Ascending aorta (tissue), 2 donors: ENCODE data around the gene SLC12A5. TPM values are rescaled to one million over a fixed set of nuclear protein-coding genes. Genes with fewer than 3 reads are reported as not detected.

Source experiments
- DNase-seq, 2 donors: peaks; one replicate each; pipeline ENCODE4 v3.0.0-alpha.2; 2019; ENCODE audit warnings: low spot score in 2 of 2
- H3K27ac ChIP-seq, 2 donors: fragments of 200-600 bp; sonication (generic); one replicate each; pipeline ENCODE4 v1.5.1; 2016 to 2017; ENCODE audit warnings: mild to moderate bottlenecking in 1 of 2
- H3K27me3 ChIP-seq: fragments of 200-600 bp; sonication (generic); one replicate; pipeline ENCODE4 v1.5.1; 2017
- H3K36me3 ChIP-seq, 2 donors: fragments of 200-600 bp; sonication (generic); one replicate each; pipeline ENCODE4 v1.5.1; 2016
- H3K4me1 ChIP-seq, 2 donors: fragments of 200-600 bp; sonication (generic); one replicate each; pipeline ENCODE4 v1.5.1; 2016 to 2017; ENCODE audit warnings: mild to moderate bottlenecking in 1 of 2
- H3K4me3 ChIP-seq, 2 donors: fragments of 200-600 bp; sonication (generic); one replicate each; pipeline ENCODE4 v1.5.1; 2016 to 2017; ENCODE audit warnings: mild to moderate bottlenecking in 1 of 2
- H3K9me3 ChIP-seq, 2 donors: fragments of 200-600 bp; sonication (generic); one replicate each; pipeline ENCODE4 v1.5.1; 2016
- CTCF ChIP-seq, 3 experiments: fragments of 200-600 bp in 2 of 3; fragments of 450-650 bp in 1 of 3; sonication (generic) in 2 of 3; IDR thresholded peaks; one replicate each; pipeline ENCODE4 v1.5.1; 2016 to 2019; ENCODE audit warnings: antibody characterized with exemption in 3 of 3, mild to moderate bottlenecking in 1 of 3, moderate library complexity in 1 of 3
- intact Hi-C: fragments of 100-400 bp; cut with DNase I; formaldehyde crosslinking; loops from one replicate; pipeline ENCODE4 v1.15.1; 2023
- total RNA-seq: library from RNA; depleted of rRNA; stranded (reverse); fragments of >200 nt; gene quantifications from one replicate; pipeline ENCODE4 v1.1.0, GENCODE V29; 2016

SLC12A5 gene
- total RNA-seq, 1 donor from 2014 or later = not detected

- H3K27ac ChIP-seq = no peak overlapping the region
- peaks cover 38 to 49% of the 10 kb centered on the region in 2 donors for H3K36me3 ChIP-seq
- H3K4me3 ChIP-seq = no peak overlapping the region
- no peak for DNase-seq
- intact Hi-C loops = no loop called here
- H3K4me1 ChIP-seq = peaks cover under 1 to 10% of the 10 kb centered on the region in 2 donors
- no peaks in the 10 kb centered on the region for H3K27me3 ChIP-seq
- no peak for TF ChIP-seq CTCF (IDR thresholded peaks at IDR 0.05)
- no peaks in the 10 kb centered on the region for H3K9me3 ChIP-seq
Observed at GRCh38 chr20:46076806-46077205, 47.8 kb downstream of the SLC12A5 start.

- no peaks in the 10 kb centered on the region for H3K27me3 ChIP-seq
- peaks cover 38 to 49% of the 10 kb centered on the region in 2 donors for H3K36me3 ChIP-seq
- DNase-seq = no peak
- H3K4me3 ChIP-seq = no peak overlapping the region
- intact Hi-C loops = no loop called here
- no peak for TF ChIP-seq CTCF (IDR thresholded peaks at IDR 0.05)
- no peaks in the 10 kb centered on the region for H3K9me3 ChIP-seq
- no peak overlapping the region for H3K27ac ChIP-seq
- peaks cover 11 to 19% of the 10 kb centered on the region in 2 donors for H3K4me1 ChIP-seq
Observed at GRCh38 chr20:46077642-46078305, 48.8 kb downstream of the SLC12A5 start.

GRCh38 chr20:46078954-46079353, 49.9 kb downstream of the SLC12A5 start:
- Histone ChIP-seq H3K4me1 (peaks cover 13 to 29% of the 10 kb centered on the region in 2 donors), H3K27ac (no peak overlapping the region), H3K36me3 (peaks cover 38 to 43% of the 10 kb centered on the region in 2 donors), H3K27me3 (no peaks in the 10 kb centered on the region), H3K4me3 (no peak overlapping the region), H3K9me3 (no peaks in the 10 kb centered on the region)
- DNase-seq = no peak
- intact Hi-C loops = no loop called here
- no peak for TF ChIP-seq CTCF (IDR thresholded peaks at IDR 0.05)

GRCh38 chr20:46081074-46081473, 52.1 kb downstream of the SLC12A5 start:
- Histone ChIP-seq H3K9me3 (no peaks in the 10 kb centered on the region), H3K27me3 (no peaks in the 10 kb centered on the region), H3K36me3 (peaks cover 20 to 26% of the 10 kb centered on the region in 2 donors), H3K4me3 (no peak overlapping the region), H3K4me1 (peaks cover 13 to 46% of the 10 kb centered on the region in 2 donors), H3K27ac (no peak overlapping the region)
- no peak for DNase-seq
- no peak for TF ChIP-seq CTCF (IDR thresholded peaks at IDR 0.05)
- intact Hi-C loops = no loop called here

- TF ChIP-seq CTCF (IDR thresholded peaks at IDR 0.05) = no peak
- H3K9me3 ChIP-seq = no peaks in the 10 kb centered on the region
- H3K27me3 ChIP-seq = no peaks in the 10 kb centered on the region
- peak overlapping the region in 1 of 2 donors; percentile 5 for H3K27ac ChIP-seq
- intact Hi-C loops = no loop called here
- DNase-seq = no peak
- no peak overlapping the region for H3K4me3 ChIP-seq
- H3K4me1 ChIP-seq = peaks cover 16 to 62% of the 10 kb centered on the region in 2 donors
- peaks cover 9 to 11% of the 10 kb centered on the region in 2 donors for H3K36me3 ChIP-seq
Observed at GRCh38 chr20:46083101-46083500, 54.1 kb downstream of the SLC12A5 start.
